Measurements from ENCODE around the gene C11orf86.
A peak's percentile ranks its signal among the peaks of the same experiment; 100 is the strongest.

C11orf86 gene

GRCh38 chr11:66956689-66957290 is 18.3 kb upstream of the C11orf86 start:
- TF ChIP-seq RAD21 (IDR thresholded peaks at IDR 0.05; ENCODE audit: low read depth) (no peak), CEBPB (IDR thresholded peaks at IDR 0.05) (no peak), ZBTB7A (IDR thresholded peaks at IDR 0.05; ENCODE audit: low read depth) (no peak), EP300 (IDR thresholded peaks at IDR 0.05; ENCODE audit: borderline replicate concordance) (no peak)

- no peak for TF ChIP-seq NFIC (IDR thresholded peaks at IDR 0.05)
- peak; percentile 69; the same call in 1 of the 2 replicates for TF ChIP-seq ZBTB7A (IDR thresholded peaks at IDR 0.05; ENCODE audit: low read depth)
Observed at GRCh38 chr11:66957971-66958231, 17.2 kb upstream of the C11orf86 start.

- TF ChIP-seq NFIC (IDR thresholded peaks at IDR 0.05) (no peak), CEBPB (IDR thresholded peaks at IDR 0.05) (no peak), USF1 (IDR thresholded peaks at IDR 0.05) (peak; percentile 96), EGR1 (IDR thresholded peaks at IDR 0.05) (no peak), REST (IDR thresholded peaks at IDR 0.05; ENCODE audit: low read depth) (no peak), TCF12 (IDR thresholded peaks at IDR 0.05; ENCODE audit: low read depth) (peak; percentile 68; the same call in 1 of the 2 replicates), TAF1 (IDR thresholded peaks at IDR 0.05; ENCODE audit: low read depth) (peak; percentile 71; the same call in 1 of the 2 replicates), ZBTB7A (IDR thresholded peaks at IDR 0.05; ENCODE audit: low read depth) (peak; percentile 11; the same call in 1 of the 2 replicates), RAD21 (IDR thresholded peaks at IDR 0.05; ENCODE audit: low read depth) (no peak; the same call in 1 of the 2 replicates), CREB1 (IDR thresholded peaks at IDR 0.05; ENCODE audit: low read depth) (peak; percentile 53; the same call in 1 of the 2 replicates), FOXM1 (IDR thresholded peaks at IDR 0.05; ENCODE audit: borderline replicate concordance, low read depth) (no peak), YY1 (IDR thresholded peaks at IDR 0.05; ENCODE audit: low read depth) (0 out of 2 replicates have a peak, but pooled peaks have one; percentile 44), EP300 (IDR thresholded peaks at IDR 0.05; ENCODE audit: borderline replicate concordance) (no peak), MAX (IDR thresholded peaks at IDR 0.05) (peak; percentile 100), TEAD4 (IDR thresholded peaks at IDR 0.05) (peak; percentile 36; the same call in 1 of the 2 replicates)
Observed at GRCh38 chr11:66958232-66958955, 16.7 kb upstream of the C11orf86 start, which contains the start of gene PC. Gene PC, minus strand, starts transcription at chr11:66958383. Its CDS starts 86,224 bp downstream, at chr11:66872159.

- no peak for TF ChIP-seq TCF12 (IDR thresholded peaks at IDR 0.05; ENCODE audit: low read depth)
- no peak for TF ChIP-seq CEBPB (IDR thresholded peaks at IDR 0.05)
- TF ChIP-seq TAF1 (IDR thresholded peaks at IDR 0.05; ENCODE audit: low read depth) = no peak
- TF ChIP-seq ZBTB7A (IDR thresholded peaks at IDR 0.05; ENCODE audit: low read depth) = no peak
- no peak for TF ChIP-seq EGR1 (IDR thresholded peaks at IDR 0.05)
- no peak for TF ChIP-seq MAX (IDR thresholded peaks at IDR 0.05)
- TF ChIP-seq YY1 (IDR thresholded peaks at IDR 0.05; ENCODE audit: low read depth) = no peak
- no peak for TF ChIP-seq CREB1 (IDR thresholded peaks at IDR 0.05; ENCODE audit: low read depth)
- no peak for TF ChIP-seq RAD21 (IDR thresholded peaks at IDR 0.05; ENCODE audit: low read depth)
- no peak for TF ChIP-seq FOXM1 (IDR thresholded peaks at IDR 0.05; ENCODE audit: borderline replicate concordance, low read depth)
- TF ChIP-seq EP300 (IDR thresholded peaks at IDR 0.05; ENCODE audit: borderline replicate concordance) = no peak
- TF ChIP-seq USF1 (IDR thresholded peaks at IDR 0.05) = no peak
- TF ChIP-seq TEAD4 (IDR thresholded peaks at IDR 0.05) = no peak
- TF ChIP-seq REST (IDR thresholded peaks at IDR 0.05; ENCODE audit: low read depth) = no peak
- no peak for TF ChIP-seq NFIC (IDR thresholded peaks at IDR 0.05)
Observed at GRCh38 chr11:66958956-66959274, 16.2 kb upstream of the C11orf86 start.

GRCh38 chr11:66962247-66962646 is 12.9 kb upstream of the C11orf86 start:
- TF ChIP-seq MAX (IDR thresholded peaks at IDR 0.05) (no peak), FOXM1 (IDR thresholded peaks at IDR 0.05; ENCODE audit: borderline replicate concordance, low read depth) (no peak), TAF1 (IDR thresholded peaks at IDR 0.05; ENCODE audit: low read depth) (no peak), EGR1 (IDR thresholded peaks at IDR 0.05) (no peak), EP300 (IDR thresholded peaks at IDR 0.05; ENCODE audit: borderline replicate concordance) (no peak), USF1 (IDR thresholded peaks at IDR 0.05) (no peak), TEAD4 (IDR thresholded peaks at IDR 0.05) (no peak), RAD21 (IDR thresholded peaks at IDR 0.05; ENCODE audit: low read depth) (no peak), CREB1 (IDR thresholded peaks at IDR 0.05; ENCODE audit: low read depth) (no peak), CEBPB (IDR thresholded peaks at IDR 0.05) (no peak)

Measured in Ishikawa (cell line).